T47D (cell line): ENCODE measurements around the gene ILKAP.
A peak's percentile ranks its signal among the peaks of the same experiment; 100 is the strongest.

Experiments used
- DNase-seq, 2 experiments: peaks; one replicate each; pipeline versions ENCODE4 v3.0.0 to v3.0.0-alpha.2; 2011 to 2012; ENCODE audit warnings: low read depth in 1 of 2, low spot score in 1 of 2
- JUND ChIP-seq: IDR thresholded peaks from 2 replicates; pipeline ENCODE4 v1.6.1; 2012; ENCODE audit warnings: low read depth
- in situ Hi-C: cut with HindIII; loops from 2 replicates; pipeline ENCODE4 v1.10.0; 2016; ENCODE audit warnings: low sequenced_read_pairs, low pct_unique_long_range_greater_than_20kb

Gene ILKAP

GRCh38 chr2:238163481-238164198 is 39.9 kb downstream of the ILKAP start:
- DNase-seq, result peak; percentile 30 to 45
- TF ChIP-seq JUND, result no peak
- in situ Hi-C loops, result no loop called here

- TF ChIP-seq JUND, result no peak
- in situ Hi-C loops, result no loop called here
- no peak for DNase-seq
Observed at GRCh38 chr2:238162846-238163441, 40.6 kb downstream of the ILKAP start.

- TF ChIP-seq JUND, result no peak
- DNase-seq, result no peak
- in situ Hi-C loops, result no loop called here
Observed at GRCh38 chr2:238162251-238162845, 41.1 kb downstream of the ILKAP start.

GRCh38 chr2:238161291-238162051 is 42.0 kb downstream of the ILKAP start:
- TF ChIP-seq JUND, result no peak
- DNase-seq, result no peak
- in situ Hi-C loops, result no loop called here

GRCh38 chr2:238160206-238161129 is 43.0 kb downstream of the ILKAP start:
- in situ Hi-C loops, result no loop called here
- DNase-seq, result no peak
- no peak for TF ChIP-seq JUND

- in situ Hi-C loops, result no loop called here
- no peak for DNase-seq
- no peak for TF ChIP-seq JUND
Observed at GRCh38 chr2:238159661-238160205, 43.8 kb downstream of the ILKAP start.

GRCh38 chr2:238159071-238159539 is 44.4 kb downstream of the ILKAP start:
- DNase-seq, result no peak
- in situ Hi-C loops, result no loop called here
- TF ChIP-seq JUND, result no peak

GRCh38 chr2:238158509-238159070 is 44.9 kb downstream of the ILKAP start, which contains the start of gene ERFE:
TSS of gene ERFE (plus strand) at chr2:238158970. CDS start at chr2:238159008, 38 bp downstream.
- in situ Hi-C loops, result no loop called here
- no peak for TF ChIP-seq JUND
- DNase-seq, result peak; percentile 38 to 50

GRCh38 chr2:238158018-238158508 is 45.4 kb downstream of the ILKAP start:
- DNase-seq, result no peak
- in situ Hi-C loops, result no loop called here
- no peak for TF ChIP-seq JUND

- DNase-seq, result no peak
- in situ Hi-C loops, result no loop called here
- TF ChIP-seq JUND, result no peak
Observed at GRCh38 chr2:238157506-238158017, 45.9 kb downstream of the ILKAP start.
